IPS-18a (cell line): ENCODE measurements around the gene MAP1B.

Source experiments
- H3K27ac ChIP-seq: one replicate; pipeline ENCODE4 v1.5.1; 2013; ENCODE audit warnings: low read length
- H3K27me3 ChIP-seq: one replicate; pipeline ENCODE4 v1.6.1; 2013; ENCODE audit warnings: mild to moderate bottlenecking, low read length; ENCODE audit not compliant: control insufficient read depth, insufficient read depth
- H3K36me3 ChIP-seq: one replicate; pipeline ENCODE4 v1.6.1; 2013; ENCODE audit warnings: low read depth, low read length; ENCODE audit not compliant: control insufficient read depth
- H3K4me1 ChIP-seq: one replicate; pipeline ENCODE4 v1.6.1; 2013; ENCODE audit warnings: low read depth, low read length; ENCODE audit not compliant: control insufficient read depth
- H3K4me3 ChIP-seq: one replicate; pipeline ENCODE4 v1.5.1; 2013; ENCODE audit warnings: low read length
- H3K9ac ChIP-seq: one replicate; pipeline ENCODE4 v1.6.1; 2013; ENCODE audit warnings: mild to moderate bottlenecking, low read length, moderate library complexity
- H3K9me3 ChIP-seq: one replicate; pipeline ENCODE4 v1.6.1; 2013; ENCODE audit warnings: low read depth, low read length; ENCODE audit not compliant: control insufficient read depth

The MAP1B gene

GRCh38 chr5:72121780-72122445 lies 14.6 kb downstream of the MAP1B start:
- H3K4me3 ChIP-seq: peak overlapping the region; percentile 8
- peaks cover 28% of the 10 kb centered on the region for H3K36me3 ChIP-seq
- H3K27ac ChIP-seq: peak overlapping the region; percentile 30
- no peak overlapping the region for H3K9ac ChIP-seq
- no peaks in the 10 kb centered on the region for H3K9me3 ChIP-seq
- H3K4me1 ChIP-seq: peaks cover 54% of the 10 kb centered on the region
- no peaks in the 10 kb centered on the region for H3K27me3 ChIP-seq

GRCh38 chr5:72122602-72123001 lies 15.3 kb downstream of the MAP1B start:
- H3K4me3 ChIP-seq: no peak overlapping the region
- H3K9ac ChIP-seq: no peak overlapping the region
- H3K27ac ChIP-seq: no peak overlapping the region
- peaks cover 54% of the 10 kb centered on the region for H3K4me1 ChIP-seq
- no peaks in the 10 kb centered on the region for H3K27me3 ChIP-seq
- H3K9me3 ChIP-seq: no peaks in the 10 kb centered on the region
- H3K36me3 ChIP-seq: peaks cover 28% of the 10 kb centered on the region

- H3K27me3 ChIP-seq: no peaks in the 10 kb centered on the region
- no peak overlapping the region for H3K9ac ChIP-seq
- H3K9me3 ChIP-seq: no peaks in the 10 kb centered on the region
- H3K27ac ChIP-seq: no peak overlapping the region
- peaks cover 54% of the 10 kb centered on the region for H3K4me1 ChIP-seq
- no peak overlapping the region for H3K4me3 ChIP-seq
- peaks cover 17% of the 10 kb centered on the region for H3K36me3 ChIP-seq
Measured at GRCh38 chr5:72123764-72124376, 16.6 kb downstream of the MAP1B start.

GRCh38 chr5:72125271-72125940 lies 18.1 kb downstream of the MAP1B start:
- Histone ChIP-seq H3K27me3 (no peaks in the 10 kb centered on the region), H3K9me3 (no peaks in the 10 kb centered on the region), H3K4me3 (no peak overlapping the region), H3K36me3 (peaks cover 11% of the 10 kb centered on the region), H3K9ac (no peak overlapping the region), H3K27ac (no peak overlapping the region), H3K4me1 (peaks cover 54% of the 10 kb centered on the region)

- H3K27ac ChIP-seq: no peak overlapping the region
- no peak overlapping the region for H3K4me3 ChIP-seq
- peaks cover 16% of the 10 kb centered on the region for H3K36me3 ChIP-seq
- no peak overlapping the region for H3K9ac ChIP-seq
- H3K4me1 ChIP-seq: peaks cover 48% of the 10 kb centered on the region
- H3K9me3 ChIP-seq: no peaks in the 10 kb centered on the region
- H3K27me3 ChIP-seq: no peaks in the 10 kb centered on the region
Measured at GRCh38 chr5:72125941-72126620, 18.8 kb downstream of the MAP1B start.

- H3K9me3 ChIP-seq: no peaks in the 10 kb centered on the region
- H3K36me3 ChIP-seq: peaks cover 16% of the 10 kb centered on the region
- no peak overlapping the region for H3K4me3 ChIP-seq
- peaks cover 41% of the 10 kb centered on the region for H3K4me1 ChIP-seq
- no peak overlapping the region for H3K9ac ChIP-seq
- no peak overlapping the region for H3K27ac ChIP-seq
- no peaks in the 10 kb centered on the region for H3K27me3 ChIP-seq
Measured at GRCh38 chr5:72126796-72127195, 19.5 kb downstream of the MAP1B start.

- no peak overlapping the region for H3K27ac ChIP-seq
- no peak overlapping the region for H3K4me3 ChIP-seq
- no peaks in the 10 kb centered on the region for H3K27me3 ChIP-seq
- no peaks in the 10 kb centered on the region for H3K9me3 ChIP-seq
- peaks cover 16% of the 10 kb centered on the region for H3K36me3 ChIP-seq
- H3K4me1 ChIP-seq: peaks cover 40% of the 10 kb centered on the region
- H3K9ac ChIP-seq: no peak overlapping the region
Measured at GRCh38 chr5:72129725-72130124, 22.4 kb downstream of the MAP1B start.

- Histone ChIP-seq H3K4me3 (no peak overlapping the region), H3K36me3 (peaks cover 16% of the 10 kb centered on the region), H3K27me3 (no peaks in the 10 kb centered on the region), H3K9ac (no peak overlapping the region), H3K27ac (no peak overlapping the region), H3K4me1 (peaks cover 35% of the 10 kb centered on the region), H3K9me3 (no peaks in the 10 kb centered on the region)
Measured at GRCh38 chr5:72130351-72130761, 23.1 kb downstream of the MAP1B start.

- Histone ChIP-seq H3K4me3 (no peak overlapping the region), H3K27ac (no peak overlapping the region), H3K36me3 (peaks cover 4% of the 10 kb centered on the region), H3K9me3 (no peaks in the 10 kb centered on the region), H3K9ac (no peak overlapping the region), H3K27me3 (no peaks in the 10 kb centered on the region), H3K4me1 (peaks cover 20% of the 10 kb centered on the region)
Measured at GRCh38 chr5:72133212-72133990, 26.1 kb downstream of the MAP1B start.

- no peak overlapping the region for H3K9ac ChIP-seq
- peaks cover 8% of the 10 kb centered on the region for H3K36me3 ChIP-seq
- H3K4me3 ChIP-seq: no peak overlapping the region
- no peaks in the 10 kb centered on the region for H3K9me3 ChIP-seq
- peak overlapping the region; percentile 4 for H3K27ac ChIP-seq
- no peaks in the 10 kb centered on the region for H3K27me3 ChIP-seq
- H3K4me1 ChIP-seq: peaks cover 20% of the 10 kb centered on the region
Measured at GRCh38 chr5:72134226-72134899, 27.1 kb downstream of the MAP1B start.
